AG09309 (cell line): Measurements from ENCODE around the gene MYO1C.

Experiments
- DNase-seq: peaks from one replicate; pipeline ENCODE4 v3.0.0-alpha.2; 2010; ENCODE audit warnings: low read depth
- H3K4me3 ChIP-seq: 2 replicates; pipeline ENCODE4 v1.5.1; 2011; ENCODE audit warnings: mild to moderate bottlenecking, low read depth, low read length, moderate library complexity; ENCODE audit not compliant: control insufficient read depth
- CTCF ChIP-seq: IDR thresholded peaks from 2 replicates; pipeline ENCODE4 v1.5.1; 2011; ENCODE audit warnings: mild to moderate bottlenecking, low read depth, low read length, inconsistent platforms; ENCODE audit not compliant: insufficient read depth, control insufficient read depth; ENCODE audit errors: missing control alignments

Gene MYO1C

GRCh38 chr17:1475321-1475854 lies 17.1 kb downstream of the MYO1C start:
- no peak overlapping the region for H3K4me3 ChIP-seq
- TF ChIP-seq CTCF, result no peak
- no peak for DNase-seq

- TF ChIP-seq CTCF, result no peak
- no peak overlapping the region for H3K4me3 ChIP-seq
- DNase-seq, result no peak
Measured at GRCh38 chr17:1474402-1475189, 17.9 kb downstream of the MYO1C start.

DNA sequence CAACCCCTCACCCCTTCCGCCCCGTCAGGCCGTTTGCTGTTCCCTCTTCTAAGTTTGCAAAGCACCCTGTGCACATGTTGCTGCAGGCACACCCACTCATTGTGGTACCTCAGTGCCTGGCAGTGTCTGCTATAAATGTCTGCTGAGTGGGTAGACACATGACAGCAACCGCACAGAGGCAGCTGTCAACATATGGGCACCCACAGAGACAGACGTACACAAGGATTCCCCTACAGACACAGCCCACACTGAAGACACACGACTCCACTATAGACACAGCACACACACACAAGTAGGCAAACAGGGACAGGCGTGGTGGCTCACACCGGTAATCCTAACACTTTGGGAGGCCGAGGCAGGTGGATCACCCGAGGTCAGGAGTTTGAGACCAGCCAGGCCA lies 18.6 kb downstream of the MYO1C start:
- no peak overlapping the region for H3K4me3 ChIP-seq
- no peak for DNase-seq
- no peak for TF ChIP-seq CTCF

DNA sequence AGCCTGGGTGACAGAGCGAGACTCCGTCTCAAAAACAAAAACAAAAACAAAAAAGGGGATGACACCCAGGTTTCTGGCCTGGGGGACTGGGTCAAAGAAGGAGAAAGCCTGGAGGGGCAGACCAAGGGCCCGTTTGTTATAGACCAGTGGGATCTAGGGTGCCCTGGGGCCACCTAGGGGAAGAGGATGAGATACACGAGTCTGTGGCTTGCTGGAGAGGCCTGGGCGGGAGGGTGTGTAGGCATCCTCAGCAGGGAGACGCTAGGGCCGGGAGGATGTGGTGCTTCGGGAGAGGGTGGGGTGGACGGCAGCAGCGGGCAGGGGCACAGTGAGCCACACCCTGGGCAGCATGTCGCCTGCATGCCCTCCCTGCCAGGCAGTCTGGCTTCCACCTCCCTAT lies 19.3 kb downstream of the MYO1C start:
- TF ChIP-seq CTCF, result no peak
- H3K4me3 ChIP-seq, result no peak overlapping the region
- DNase-seq, result no peak

GRCh38 chr17:1471911-1472821 lies 20.3 kb downstream of the MYO1C start:
- no peak for TF ChIP-seq CTCF
- DNase-seq, result no peak
- H3K4me3 ChIP-seq, result no peak overlapping the region

DNA sequence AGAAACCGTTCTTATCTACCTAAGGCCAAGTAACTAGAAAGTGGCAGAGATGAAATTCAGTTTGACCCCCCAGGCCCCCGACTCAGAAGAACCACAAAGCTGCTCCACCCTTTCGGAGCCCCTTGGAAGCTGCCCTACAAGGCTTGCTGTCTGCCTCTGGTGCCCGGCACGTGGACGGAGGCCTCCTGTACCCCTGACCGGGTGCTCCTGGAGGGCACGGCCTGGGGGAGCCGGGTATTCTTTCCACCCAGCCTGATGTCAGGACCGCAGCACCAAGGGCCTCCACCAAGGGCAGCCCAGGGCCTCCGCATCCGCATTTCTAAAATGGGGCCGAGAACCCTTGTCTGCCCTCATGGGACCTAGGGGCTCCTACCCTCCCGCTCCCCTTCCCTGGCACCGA lies 21.0 kb downstream of the MYO1C start:
- no peak for TF ChIP-seq CTCF
- no peak overlapping the region for H3K4me3 ChIP-seq
- DNase-seq, result no peak
